Eye (tissue), 1 donor: ENCODE results near the gene DGLUCY.
"Not testable (repeated sequence)": the region's sequence is repeated elsewhere in the genome, so short reads cannot be mapped to it uniquely, and the experiment has no call there.

Experiments used
- DNase-seq: peaks from one replicate; pipeline ENCODE4 v3.0.0-alpha.2; 2015

The DGLUCY gene

DNA sequence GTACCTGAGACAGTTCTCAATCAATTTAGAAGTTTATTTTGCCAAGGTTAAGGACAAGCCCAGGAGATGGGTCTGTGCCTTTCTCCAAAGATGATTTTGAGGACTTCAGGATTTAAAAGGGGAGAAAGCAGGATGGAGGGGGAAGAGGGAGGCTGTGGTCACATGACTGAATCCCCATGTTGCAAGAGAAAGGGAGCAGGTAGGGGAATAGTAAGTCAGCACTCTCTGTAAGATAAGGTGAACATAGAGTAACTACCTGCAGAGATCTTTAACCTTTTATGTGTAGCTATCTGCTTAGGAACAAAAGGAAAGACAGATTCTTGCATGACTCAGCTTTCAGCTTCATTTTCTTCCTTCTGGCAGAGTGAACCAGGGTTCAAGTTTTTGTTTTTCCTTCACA lies 25.9 kb downstream of the DGLUCY start:
- DNase-seq: no peak

GRCh38 chr14:91140672-91141071 lies 26.8 kb downstream of the DGLUCY start:
- DNase-seq: no peak

DNA sequence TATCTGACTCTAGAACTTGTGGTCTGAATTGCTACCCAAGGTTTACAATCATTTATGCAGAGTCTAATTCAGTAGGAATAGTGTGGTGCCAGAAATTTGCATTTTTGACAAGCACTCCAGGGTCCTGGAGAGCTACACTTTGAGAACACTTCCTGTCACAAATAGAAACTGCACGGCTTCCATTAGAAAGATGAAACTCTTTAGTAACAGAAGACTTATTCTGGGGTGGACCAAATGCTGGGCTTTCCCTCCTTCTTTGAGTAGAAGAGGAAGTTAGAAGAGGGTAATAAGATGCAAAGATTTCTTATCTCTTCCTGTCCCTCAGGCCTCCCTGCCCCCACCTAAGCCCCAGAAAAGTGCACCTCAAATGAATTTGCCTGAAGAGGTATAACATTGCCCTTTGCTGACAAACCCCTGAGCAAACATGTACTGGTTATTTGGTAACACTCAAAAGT lies 28.4 kb downstream of the DGLUCY start:
- no peak for DNase-seq

DNA sequence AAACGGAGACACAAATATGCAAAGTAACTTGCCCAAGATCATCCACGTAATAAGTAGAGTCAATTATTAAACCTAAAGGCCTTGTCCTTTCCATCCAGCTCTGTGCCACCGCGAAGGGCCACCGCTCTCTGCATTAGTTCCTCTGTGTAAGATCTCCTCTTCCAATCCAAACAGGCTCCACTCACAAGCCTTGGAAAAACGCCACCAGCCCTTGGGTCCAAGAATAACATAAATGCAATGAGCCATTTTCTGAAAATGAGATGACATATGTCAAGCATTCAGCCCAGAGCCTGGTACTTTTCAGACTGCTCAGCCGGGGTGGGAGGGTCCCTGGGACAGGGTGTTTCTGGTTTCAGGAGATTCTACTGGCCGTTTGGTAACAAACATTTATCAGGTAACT lies 30.0 kb downstream of the DGLUCY start:
- no peak for DNase-seq

DNA sequence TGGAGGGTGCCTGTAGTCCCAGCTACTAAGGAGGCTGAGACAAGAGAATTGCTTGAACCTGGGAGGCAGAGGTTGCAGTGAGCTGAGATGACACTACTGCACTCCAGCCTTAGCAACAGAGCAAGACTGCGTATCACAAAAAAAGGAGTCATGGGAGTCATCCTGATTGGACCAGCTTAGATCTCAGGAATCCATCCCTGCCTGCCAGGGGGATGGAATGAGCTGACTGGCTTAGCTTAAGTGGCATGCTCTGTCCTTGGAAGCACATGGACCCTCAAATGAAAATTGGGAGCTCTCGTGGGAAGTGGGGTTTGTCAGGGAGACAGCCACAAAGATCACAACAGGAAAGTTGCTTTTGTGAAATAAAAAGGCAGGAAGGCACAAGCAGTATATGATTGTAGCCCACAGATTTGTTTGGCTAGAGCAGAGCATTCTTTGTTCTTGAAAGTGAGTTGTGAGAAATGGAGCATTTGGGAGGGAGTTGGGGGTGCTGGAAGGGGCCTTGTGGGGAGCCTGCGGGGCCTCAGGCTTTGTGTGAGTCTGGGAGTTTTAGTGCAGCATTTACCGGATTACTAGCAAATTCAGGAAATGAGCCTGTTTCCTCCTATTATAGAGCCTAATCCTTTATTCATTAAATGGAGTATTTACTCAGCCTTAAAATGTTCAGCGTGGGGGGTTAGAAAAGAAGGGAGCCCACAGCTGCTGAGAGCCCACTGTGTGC lies 30.7 kb downstream of the DGLUCY start:
- DNase-seq: no peak

DNA sequence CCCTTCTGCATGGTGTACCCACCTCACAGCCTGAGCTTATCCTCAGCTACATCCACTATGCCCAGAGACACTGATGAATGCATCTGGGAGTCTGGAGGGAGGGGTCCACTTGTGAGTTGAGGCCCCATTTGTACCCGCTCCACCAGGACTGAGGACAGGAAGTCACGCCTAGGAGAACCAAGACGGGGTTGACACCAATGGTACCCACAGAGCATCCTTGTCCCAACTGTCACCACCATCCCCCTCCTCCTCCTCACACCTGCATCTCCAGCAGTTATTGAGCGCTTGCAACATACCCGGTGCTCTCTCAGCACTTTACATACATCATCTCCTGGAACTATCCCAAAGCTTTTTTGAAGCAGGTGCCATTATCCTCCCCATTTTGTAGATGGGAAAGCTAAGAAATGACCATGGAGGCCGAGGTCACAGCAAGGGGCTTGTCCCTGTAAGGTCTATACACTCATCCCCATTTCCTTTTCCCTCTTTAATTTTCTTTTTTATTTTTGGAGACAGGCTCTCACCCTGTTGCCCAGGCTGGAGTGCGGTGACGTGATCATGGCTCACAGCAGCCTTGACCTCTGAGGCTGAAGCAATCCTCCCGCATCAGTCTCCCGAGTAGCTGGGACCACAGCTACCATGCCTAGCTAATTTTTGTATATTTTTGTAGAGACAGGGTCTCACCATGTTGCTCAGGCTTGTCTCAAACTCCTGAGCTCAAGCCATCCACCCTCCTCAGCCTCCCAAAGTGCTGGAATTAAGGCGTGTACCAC lies 31.7 kb downstream of the DGLUCY start:
- DNase-seq: no peak

GRCh38 chr14:91146661-91147060 lies 32.8 kb downstream of the DGLUCY start:
- no peak for DNase-seq

DNA sequence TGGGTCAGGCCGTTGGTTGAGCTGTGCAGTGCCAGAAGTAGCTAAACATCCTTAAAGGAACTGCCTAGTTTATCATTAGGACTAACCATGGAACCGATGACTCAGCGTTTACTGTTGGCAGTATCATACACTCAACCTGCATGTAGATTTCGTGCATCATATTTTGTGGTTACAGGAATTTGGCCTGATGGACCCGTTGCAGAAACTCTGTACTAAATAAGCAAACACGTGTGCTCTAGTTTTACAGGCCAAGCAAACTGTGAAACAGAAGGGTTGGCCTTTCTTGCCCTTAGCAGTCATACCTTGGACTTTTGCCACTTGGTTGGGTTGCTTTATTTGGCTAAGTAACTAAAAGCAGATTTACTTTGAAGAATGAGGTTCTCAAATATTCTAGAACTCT lies 35.6 kb downstream of the DGLUCY start:
- peak; percentile 60 for DNase-seq

GRCh38 chr14:91152499-91152898 lies 38.6 kb downstream of the DGLUCY start:
- DNase-seq: no peak

DNA sequence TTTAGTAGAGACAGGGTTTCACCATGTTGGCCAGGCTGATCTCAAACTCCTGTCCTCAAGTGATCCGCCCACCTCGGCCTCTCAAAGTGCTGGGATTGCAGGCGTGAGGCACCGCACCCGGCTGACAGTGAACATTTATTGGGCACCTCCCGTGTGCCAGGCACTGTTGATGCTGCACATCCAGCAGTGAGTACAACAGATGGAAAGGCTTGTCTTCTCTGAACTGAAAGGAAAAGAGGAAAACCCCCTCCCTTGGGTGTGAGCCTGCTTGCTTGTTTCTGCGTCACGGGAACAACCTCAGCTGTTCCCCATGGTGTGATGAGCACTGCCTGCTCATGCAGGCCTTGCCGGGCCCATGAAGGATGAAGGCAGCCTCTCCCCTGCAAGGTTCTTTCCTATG lies 39.5 kb downstream of the DGLUCY start:
- DNase-seq: no peak

DNA sequence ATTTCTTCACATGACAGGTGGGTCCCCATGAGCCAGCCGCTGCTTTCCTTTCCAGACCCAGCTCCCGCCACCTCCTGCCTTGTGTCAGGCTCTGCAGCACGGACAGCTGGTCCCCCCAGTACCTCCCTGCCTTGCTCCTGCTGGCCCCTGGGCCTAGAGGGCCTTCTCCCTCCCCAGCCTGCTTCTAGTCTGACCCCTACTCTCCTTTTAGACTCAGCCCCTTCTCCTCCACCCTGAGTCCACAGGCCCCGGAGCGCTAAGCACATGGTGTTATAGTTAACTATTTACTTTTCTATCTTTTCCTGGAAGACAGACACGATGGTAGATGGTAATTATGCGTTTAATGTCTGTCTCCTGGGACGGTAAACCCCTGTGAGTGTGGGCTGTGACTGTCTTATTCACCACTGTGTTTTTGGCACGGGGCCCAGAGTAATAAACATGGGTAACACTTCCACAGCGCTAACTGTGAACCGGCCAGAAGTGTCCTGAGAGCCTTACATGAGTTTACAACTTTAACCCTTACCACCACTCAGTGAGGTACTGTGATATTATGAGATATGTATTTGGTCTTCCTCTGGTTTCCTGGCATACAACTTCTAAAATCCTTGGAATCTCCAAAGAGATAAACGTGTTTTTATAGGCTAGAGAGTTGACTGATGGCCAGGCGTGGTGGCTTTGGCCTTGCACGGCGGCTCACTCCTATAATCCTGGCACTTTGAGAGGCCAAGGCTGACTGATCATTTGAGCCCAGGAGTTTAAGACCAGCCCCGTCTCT lies 41.2 kb downstream of the DGLUCY start:
- DNase-seq: peak; percentile 40

GRCh38 chr14:91155626-91156089 lies 41.8 kb downstream of the DGLUCY start:
- DNase-seq: no peak

- not testable (repeated sequence) for DNase-seq
These were observed 42.3 kb downstream of the DGLUCY start for GRCh38 chr14:91156142-91156666.

- not testable (repeated sequence) for DNase-seq
These were observed 43.0 kb downstream of the DGLUCY start for GRCh38 chr14:91156877-91157276.

DNA sequence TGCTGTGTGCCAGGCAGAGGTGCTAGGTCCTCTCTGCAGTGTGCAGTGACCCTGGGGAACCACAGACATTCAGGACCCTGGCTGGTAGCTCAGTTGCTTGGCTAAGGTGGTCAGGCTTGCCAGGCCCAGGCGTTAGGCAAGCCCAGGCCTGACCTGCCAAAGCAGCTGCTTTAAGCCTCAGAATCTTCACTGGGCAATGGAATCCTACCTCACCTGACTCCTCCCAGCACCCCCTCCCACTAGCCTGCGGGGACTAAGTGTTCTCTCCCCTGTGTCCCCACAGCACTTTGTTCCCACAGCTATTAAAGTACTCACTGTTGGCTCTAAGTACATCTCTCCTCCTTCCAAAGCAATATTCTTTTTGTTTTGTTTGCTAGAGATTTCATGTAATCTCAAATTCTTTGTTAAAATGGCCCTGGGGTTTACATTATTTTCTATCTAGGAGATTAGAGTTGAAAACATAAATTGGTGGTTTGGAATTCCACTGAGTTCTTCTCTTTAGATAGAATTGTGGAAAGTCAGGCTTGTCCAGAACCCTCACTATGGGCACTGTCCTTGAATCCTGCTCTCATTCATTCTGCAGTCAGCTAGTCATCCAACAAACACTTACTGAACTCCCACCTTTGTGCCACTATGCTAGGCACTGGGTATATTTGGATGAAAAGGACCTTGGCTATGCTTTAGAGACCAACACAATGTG lies 44.4 kb downstream of the DGLUCY start:
- no peak for DNase-seq

DNA sequence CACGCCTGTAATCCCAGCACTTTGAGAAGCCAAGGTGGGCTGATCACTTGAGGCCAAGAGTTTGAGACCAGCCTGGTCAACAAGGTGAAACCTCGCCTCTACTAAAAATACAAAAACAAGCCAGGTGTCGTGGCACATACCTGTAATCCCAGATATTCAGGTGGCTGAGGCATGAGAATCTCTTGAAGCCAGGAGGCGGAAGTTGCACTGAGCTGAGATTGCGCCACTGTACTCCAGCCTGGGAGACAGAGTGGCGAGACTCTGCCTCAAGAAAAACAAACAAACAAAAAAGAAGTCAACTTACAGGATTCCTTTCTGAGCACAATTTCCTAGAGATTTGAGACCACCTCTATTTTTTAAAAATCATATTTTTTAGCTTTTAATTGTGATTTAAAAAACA lies 45.3 kb downstream of the DGLUCY start:
- no peak for DNase-seq

DNA sequence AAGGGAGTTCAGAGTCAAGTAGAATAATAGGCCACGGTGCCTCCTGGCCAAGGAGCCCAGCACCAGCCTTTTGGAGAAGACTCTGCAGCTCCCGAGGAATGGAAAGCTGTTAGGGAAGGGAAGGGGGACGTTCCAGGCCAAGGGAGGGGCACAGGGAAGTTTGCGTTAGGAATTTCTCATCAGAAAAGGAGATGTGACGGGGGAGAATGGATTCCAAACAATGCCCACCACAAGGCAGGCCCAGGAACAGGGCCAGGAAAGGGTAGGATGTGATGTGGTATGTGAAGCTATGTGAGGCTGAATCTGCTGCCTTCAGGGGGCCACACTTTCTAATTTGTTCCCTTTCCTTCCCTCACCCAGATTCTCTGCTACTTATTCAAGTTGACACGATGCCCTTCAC lies 46.0 kb downstream of the DGLUCY start:
- no peak for DNase-seq

- DNase-seq: no peak
These were observed 49.4 kb downstream of the DGLUCY start for GRCh38 chr14:91163316-91163715.

DNA sequence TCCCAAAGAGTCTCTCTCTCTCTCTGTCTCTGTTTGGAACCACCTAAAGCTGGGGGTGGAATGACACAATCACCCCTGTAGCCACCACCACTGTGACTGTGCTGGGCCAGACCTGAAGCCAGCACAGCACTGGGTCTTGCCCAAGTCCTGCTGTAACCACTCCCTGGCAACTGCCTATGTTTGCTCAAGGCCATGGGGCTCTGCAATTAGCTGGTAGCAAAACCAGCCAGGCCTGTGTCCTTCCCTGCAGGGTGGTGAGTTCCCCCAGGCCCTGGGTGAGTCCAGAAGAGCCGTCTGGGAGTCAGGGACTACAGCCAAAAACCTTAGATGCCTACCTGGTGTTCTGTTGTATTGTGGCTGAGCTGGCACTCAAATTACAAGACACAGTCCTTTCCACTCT lies 50.8 kb downstream of the DGLUCY start:
- no peak for DNase-seq

- DNase-seq: no peak
These were observed 53.5 kb downstream of the DGLUCY start for GRCh38 chr14:91167380-91167770.

DNA sequence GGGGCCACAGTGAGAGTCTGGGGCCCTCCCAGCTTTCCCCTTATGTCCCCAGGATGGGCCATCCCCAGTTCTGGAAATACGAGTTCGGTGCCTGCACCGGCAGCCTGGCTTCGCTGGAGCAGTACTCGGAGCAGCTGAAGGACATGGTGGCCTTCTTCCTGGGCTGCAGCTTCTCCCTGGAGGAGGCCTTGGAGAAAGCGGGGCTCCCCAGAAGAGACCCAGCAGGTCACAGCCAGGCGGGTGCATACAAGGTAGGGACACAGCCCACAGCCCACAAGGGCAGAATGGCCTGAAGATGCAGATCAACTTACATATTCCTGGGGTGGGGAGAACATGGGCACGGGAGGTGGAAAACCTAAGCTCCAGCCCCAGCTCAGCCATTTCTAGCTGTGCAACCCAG lies 56.1 kb downstream of the DGLUCY start:
- DNase-seq: no peak

GRCh38 chr14:91170504-91171121 lies 56.7 kb downstream of the DGLUCY start:
- no peak for DNase-seq
